K562 (cell line): ENCODE data around the gene DGCR2. TPM values are rescaled to one million over a fixed set of nuclear protein-coding genes. Genes with fewer than 3 reads are reported as not detected.
A peak's percentile ranks its signal among the peaks of the same experiment; 100 is the strongest.

Source experiments
- ATAC-seq: fragments of 200-7000 bp; cut with Tn5 transposase; 3 replicates; pipeline ENCODE4 v1.9.1; 2020; ENCODE audit warnings: moderate library complexity
- BruUV-seq: library from RNA; stranded (reverse); fragments of 400-500 nt; replicated peaks from 2 replicates; lab custom pipeline; 2021; lab: Mats Ljungman, UMichigan
- CTCF ChIA-PET: fragments of 300-600 bp; formaldehyde crosslinking; extraction: SDS; loops from one replicate; lab custom pipeline; 2021; ENCODE audit warnings: low intra/inter-chr PET ratio; lab: Yijun Ruan, JAX
- POLR2A ChIA-PET: fragments of 300-600, 350-650 bp; sonication (Branson Sonifier 250); formaldehyde crosslinking; extraction: SDS; loops from one replicate; lab custom pipeline; 2021; ENCODE audit warnings: antibody characterized with exemption, inconsistent platforms; lab: Yijun Ruan, JAX
- DNase-seq, 4 experiments: peaks; one replicate each; pipeline versions ENCODE4 v3.0.0 to v3.0.0-alpha.2; 2011 to 2018; ENCODE audit warnings: low spot score in 3 of 4, mixed read lengths in 3 of 4; ENCODE audit errors: extremely low read depth in 1 of 4
- FAIRE-seq: peaks from 2 replicates; lab custom pipeline; 2011; peaks lifted over from hg19 to GRCh38; lab: Jason Lieb, UNC
- H2AFZ ChIP-seq: 2 replicates; pipeline ENCODE4 v1.6.0; 2011; ENCODE audit warnings: low read depth, low read length, control low read depth, inconsistent platforms
- H3K27ac ChIP-seq: fragments of 200-600 bp; 3 replicates; pipeline ENCODE4 v1.8.0; 2011; ENCODE audit warnings: low read depth, mild to moderate bottlenecking, control low read depth, inconsistent platforms, low read length, moderate library complexity, mixed read lengths; ENCODE audit errors: extremely low read depth
- H3K27me3 ChIP-seq, 2 experiments: fragments of 300-600 bp in 1 of 2; 2 replicates in 1 of 2; 3 replicates in 1 of 2; pipeline versions ENCODE4 v1.6.0 to v1.8.0; 2011; ENCODE audit warnings: inconsistent platforms in 2 of 2, low read length in 2 of 2, mild to moderate bottlenecking in 1 of 2, mixed read lengths in 1 of 2, moderate library complexity in 1 of 2; ENCODE audit not compliant: control insufficient read depth in 2 of 2, insufficient read depth in 2 of 2
- H3K36me3 ChIP-seq: fragments of 300-600 bp; 3 replicates; pipeline ENCODE4 v1.8.0; 2011; ENCODE audit warnings: mild to moderate bottlenecking, low read length, inconsistent platforms; ENCODE audit not compliant: control insufficient read depth, insufficient read depth
- H3K4me1 ChIP-seq, 2 experiments: fragments of 200-600 bp in 1 of 2; replicated peaks in 1 of 2; 2 replicates in 1 of 2; 3 replicates in 1 of 2; pipeline versions ENCODE4 v1.5.1 to v1.8.0; 2011; ENCODE audit warnings: inconsistent platforms in 2 of 2, low read length in 2 of 2, mild to moderate bottlenecking in 1 of 2, mixed read lengths in 1 of 2, moderate library complexity in 1 of 2; ENCODE audit not compliant: control insufficient read depth in 2 of 2, insufficient read depth in 2 of 2
- H3K4me2 ChIP-seq: 2 replicates; pipeline ENCODE4 v1.6.1; 2011; ENCODE audit warnings: low read length, control low read depth, inconsistent platforms, mixed read lengths; ENCODE audit not compliant: insufficient read depth
- H3K4me3 ChIP-seq: fragments of 200-600 bp; sonication (generic), shearing (Covaris generic); 2 replicates; pipeline ENCODE4 v1.5.1; 2016; ENCODE audit warnings: control low read depth, inconsistent platforms
- H3K79me2 ChIP-seq: fragments of 200-600 bp; 3 replicates; pipeline ENCODE4 v1.8.0; 2011; ENCODE audit warnings: low read length, inconsistent platforms; ENCODE audit not compliant: control insufficient read depth, insufficient read depth
- H3K9ac ChIP-seq, 2 experiments: 2 replicates each; pipeline versions ENCODE4 v1.6.0 to v1.6.1; 2011; ENCODE audit warnings: low read depth in 2 of 2, low read length in 2 of 2, control low read depth in 1 of 2, inconsistent platforms in 1 of 2, mild to moderate bottlenecking in 1 of 2, mixed read lengths in 1 of 2; ENCODE audit not compliant: insufficient read depth in 1 of 2
- H3K9me1 ChIP-seq: one replicate; pipeline ENCODE4 v1.6.0; 2011; ENCODE audit warnings: inconsistent platforms, mild to moderate bottlenecking, low read length, moderate library complexity; ENCODE audit not compliant: control insufficient read depth, insufficient read depth
- H3K9me3 ChIP-seq: replicated peaks from 2 replicates; pipeline ENCODE4 v1.5.1; 2011; ENCODE audit warnings: low read depth, low read length, inconsistent platforms; ENCODE audit not compliant: control insufficient read depth, insufficient read depth
- H4K20me1 ChIP-seq: replicated peaks from 2 replicates; pipeline ENCODE4 v1.6.1; 2011; ENCODE audit warnings: low read length, inconsistent platforms, mixed read lengths; ENCODE audit not compliant: control insufficient read depth, insufficient read depth
- BCLAF1 ChIP-seq, 2 experiments: fragments of 450-650 bp in 1 of 2; IDR thresholded peaks; 2 replicates each; pipeline ENCODE4 v1.6.1; 2011 to 2017; ENCODE audit warnings: low read depth in 2 of 2, antibody characterized with exemption in 1 of 2, borderline replicate concordance in 1 of 2, low read length in 1 of 2, mild to moderate bottlenecking in 1 of 2, mixed read lengths in 1 of 2; ENCODE audit not compliant: control insufficient read depth in 1 of 2
- CHD7 ChIP-seq: fragments of 200-600 bp; sonication (generic); IDR thresholded peaks from one replicate; pipeline ENCODE4 v1.6.1; 2012; ENCODE audit warnings: mild to moderate bottlenecking, low read depth, low read length, inconsistent platforms
- NFXL1 ChIP-seq: fragments of 450-650 bp; formaldehyde crosslinking; IDR thresholded peaks from 2 replicates; pipeline ENCODE4 v1.4.0; 2021; ENCODE audit warnings: mild to moderate bottlenecking
- SLC30A9 ChIP-seq: fragments of 250-450 bp; sonication (Bioruptor Pico); IDR thresholded peaks from 2 replicates; pipeline ENCODE4 v1.8.0; 2022; ENCODE audit warnings: mild to moderate bottlenecking, moderate library complexity
- ZFP91 ChIP-seq: sonication (generic); formaldehyde crosslinking; IDR thresholded peaks from 2 replicates; pipeline ENCODE4 v1.8.0; 2022; ENCODE audit warnings: mild to moderate bottlenecking, missing genetic modification reagents
- WGBS: fragments of 100-300 bp; shearing (Covaris generic); methylation state at CpG from one replicate; pipeline ENCODE4 v1.1.6; 2016; ENCODE audit warnings: low coverage, mixed read lengths; ENCODE audit not compliant: insufficient coverage; ENCODE audit errors: missing lambda C conversion rate; 5-methylcytosine and 5-hydroxymethylcytosine counted together
- in situ Hi-C: fragments of 300-500 bp; cut with MboI; formaldehyde crosslinking; loops from 4 replicates; pipeline ENCODE4 v1.15.0; 2018; ENCODE audit warnings: inconsistent platforms, mixed read lengths
- intact Hi-C: fragments of 100-400 bp; cut with micrococcal nuclease; formaldehyde crosslinking; loops from 2 replicates; pipeline ENCODE4 v1.14.2; 2022
- polyA plus RNA-seq, 8 experiments: library from polyadenylated mRNA; depleted of rRNA in 4 of 8; stranded (reverse) in 5 of 8; unstranded in 3 of 8; fragments of >200 nt; fragmentation: Nextera tagmentation in 2 of 8; fragmentation: Illumina TruSeq in 1 of 8; extraction: Ambion mirVana in 2 of 8; extraction: Trizol in 1 of 8; gene quantifications; 2 replicates each; pipeline versions ENCODE4 v1.2.1 to v1.2.3, GENCODE V29; 2011 to 2014; ENCODE audit warnings: inconsistent platforms in 1 of 8, missing spikeins in 1 of 8
- total RNA-seq, 7 experiments: library from RNA; depleted of rRNA in 6 of 7; stranded (reverse); fragments of >200 nt in 6 of 7; fragmentation: Illumina TruSeq in 2 of 7; extraction: Trizol in 2 of 7; gene quantifications; 2 replicates each; pipeline versions ENCODE4 v1.2.1 to v1.2.3, GENCODE V29; 2011 to 2021; ENCODE audit warnings: low replicate concordance in 1 of 7

The DGCR2 gene
- total and polyA plus RNA-seq, 9 of the 15 experiments (the other 6 are each of a cell fraction or from before 2014, with no cell fraction given), result 0.69 to 101 (median 56.4) TPM

- no peak overlapping the region for H3K9ac ChIP-seq
- intact Hi-C loops (loop anchor here (10.0 kb wide), 1 partner anchor 57 kb away; no protein-coding TSS in a partner anchor), in situ Hi-C loops (no loop called here)
- H3K36me3 ChIP-seq, result peaks cover 55% of the 10 kb centered on the region
- H3K27me3 ChIP-seq, result peaks cover 0 to 4% of the 10 kb centered on the region in 2 experiments; a peak in 2 of 5 replicates
- no peak overlapping the region for H3K4me2 ChIP-seq
- no peak overlapping the region for H2AFZ ChIP-seq
- no peak overlapping the region for H3K4me3 ChIP-seq
- CTCF ChIA-PET, result no interaction called here
- POLR2A ChIA-PET, result interaction anchor here (1.1 to 4.4 kb wide), 5 partner anchors 8 to 41 kb away, joined by 4 to 38 read pairs (median 5); partner anchors contain the start of genes DGCR2 and ESS2
- H3K4me1 ChIP-seq, result peaks cover 0 to 40% of the 10 kb centered on the region in 2 experiments; a peak in 1 of 5 replicates
- DNase-seq (no peak), FAIRE-seq (no peak), ATAC-seq (no peak)
- no peaks in the 10 kb centered on the region for H3K9me3 ChIP-seq
- peaks cover 17% of the 10 kb centered on the region; the same call in 1 of the 2 replicates for H4K20me1 ChIP-seq
- H3K9me1 ChIP-seq, result peaks cover 11% of the 10 kb centered on the region
- no TSS peak for BruUV-seq
- no peaks in the 10 kb centered on the region for H3K79me2 ChIP-seq
- 88% methylated on average over 20 of the region's 20 CpGs for WGBS
- H3K27ac ChIP-seq, result no peak overlapping the region
- TF ChIP-seq ZFP91 (CRISPR knock-in tag) (no peak), CHD7 (peak; percentile 51), BCLAF1 (IDR thresholded peaks at IDR 0.05; ENCODE audit: borderline replicate concordance in 1 of 2, control insufficient read depth in 1 of 2, low read depth in 2 of 2, low read length in 1 of 2) (no peak), SLC30A9 (CRISPR knock-in tag) (no peak), NFXL1 (CRISPR knock-in tag) (no peak)
Measured at GRCh38 chr22:19132153-19132552, 9.9 kb upstream of the DGCR2 start.
